Measurements from ENCODE around the gene HPD.
"Not testable (repeated sequence)": the region's sequence is repeated elsewhere in the genome, so short reads cannot be mapped to it uniquely, and the experiment has no call there.

Gene HPD

GRCh38 chr12:121872546-121873215 is 14.0 kb upstream of the HPD start:
- Histone ChIP-seq H4K20me1 (ENCODE audit: insufficient read depth, low read length) (no peaks in the 10 kb centered on the region), H3K9me3 (replicated peaks; ENCODE audit: insufficient read depth, low read length) (no peaks in the 10 kb centered on the region), H3K79me2 (ENCODE audit: low read length) (no peaks in the 10 kb centered on the region), H3K9ac (ENCODE audit: low read length) (no peak overlapping the region), H3K4me3 (ENCODE audit: low read length) (no peak overlapping the region), H3K9me2 (replicated peaks; ENCODE audit: insufficient read depth, low read length) (no peaks in the 10 kb centered on the region), H3F3A (ENCODE audit: insufficient read depth, low read length) (no peaks in the 10 kb centered on the region), H3K36me3 (replicated peaks; ENCODE audit: insufficient read depth, low read length) (no peaks in the 10 kb centered on the region), H3K4me2 (ENCODE audit: low read depth, low read length) (no peak overlapping the region), H3K27me3 (replicated peaks; ENCODE audit: insufficient read depth, low read length) (no peaks in the 10 kb centered on the region), H3K4me1 (ENCODE audit: low read length) (no peaks in the 10 kb centered on the region), H2AFZ (ENCODE audit: low read length) (no peak overlapping the region), H3K27ac (ENCODE audit: low read length) (no peak overlapping the region)
- TF ChIP-seq EZH2phosphoT487 (IDR thresholded peaks at IDR 0.05; ENCODE audit: low read length), result no peak
- TF ChIP-seq EZH2 (optimal IDR thresholded peaks at IDR 0.05; ENCODE audit: low read depth, low read length), result no peak
- TF ChIP-seq CTCF (IDR thresholded peaks at IDR 0.05; ENCODE audit: low read length), result no peak
- no peak for DNase-seq

- DNase-seq, result no peak
- H3K9ac ChIP-seq (ENCODE audit: low read length), result no peak overlapping the region
- TF ChIP-seq CTCF (IDR thresholded peaks at IDR 0.05; ENCODE audit: low read length) (no peak), EZH2phosphoT487 (IDR thresholded peaks at IDR 0.05; ENCODE audit: low read length) (no peak), EZH2 (optimal IDR thresholded peaks at IDR 0.05; ENCODE audit: low read depth, low read length) (no peak)
These were observed 12.8 kb upstream of the HPD start for GRCh38 chr12:121871467-121871866.

GRCh38 chr12:121869229-121869628 is 10.6 kb upstream of the HPD start:
- not testable (repeated sequence) for H3K4me1 ChIP-seq (ENCODE audit: low read length); H2AFZ ChIP-seq (ENCODE audit: low read length); H3K4me2 ChIP-seq (ENCODE audit: low read depth, low read length); H3K79me2 ChIP-seq (ENCODE audit: low read length); H3K27me3 ChIP-seq (replicated peaks; ENCODE audit: insufficient read depth, low read length); H3K9ac ChIP-seq (ENCODE audit: low read length); H3K9me2 ChIP-seq (replicated peaks; ENCODE audit: insufficient read depth, low read length); H3K27ac ChIP-seq (ENCODE audit: low read length); DNase-seq; H3K4me3 ChIP-seq (ENCODE audit: low read length); H3K36me3 ChIP-seq (replicated peaks; ENCODE audit: insufficient read depth, low read length); H3K9me3 ChIP-seq (replicated peaks; ENCODE audit: insufficient read depth, low read length); H4K20me1 ChIP-seq (ENCODE audit: insufficient read depth, low read length); H3F3A ChIP-seq (ENCODE audit: insufficient read depth, low read length)

More at GRCh38 chr12:121871467-121871866, 12.8 kb upstream of the HPD start:
- Histone ChIP-seq H3K9me3 (replicated peaks; ENCODE audit: insufficient read depth, low read length) (no peaks in the 10 kb centered on the region), H3K4me1 (ENCODE audit: low read length) (no peaks in the 10 kb centered on the region), H3K27ac (ENCODE audit: low read length) (no peak overlapping the region), H3K4me2 (ENCODE audit: low read depth, low read length) (no peak overlapping the region), H3K4me3 (ENCODE audit: low read length) (no peak overlapping the region), H2AFZ (ENCODE audit: low read length) (no peak overlapping the region), H3K9me2 (replicated peaks; ENCODE audit: insufficient read depth, low read length) (no peaks in the 10 kb centered on the region), H3K36me3 (replicated peaks; ENCODE audit: insufficient read depth, low read length) (no peaks in the 10 kb centered on the region), H3K27me3 (replicated peaks; ENCODE audit: insufficient read depth, low read length) (no peaks in the 10 kb centered on the region), H4K20me1 (ENCODE audit: insufficient read depth, low read length) (no peaks in the 10 kb centered on the region), H3K79me2 (ENCODE audit: low read length) (no peaks in the 10 kb centered on the region), H3F3A (ENCODE audit: insufficient read depth, low read length) (no peaks in the 10 kb centered on the region)

- no peaks in the 10 kb centered on the region for H3K4me1 ChIP-seq (ENCODE audit: low read length)
- H4K20me1 ChIP-seq (ENCODE audit: insufficient read depth, low read length), result no peaks in the 10 kb centered on the region
- no peak overlapping the region for H3K4me2 ChIP-seq (ENCODE audit: low read depth, low read length)
- H3K9me3 ChIP-seq (replicated peaks; ENCODE audit: insufficient read depth, low read length), result no peaks in the 10 kb centered on the region
- H3K79me2 ChIP-seq (ENCODE audit: low read length), result no peaks in the 10 kb centered on the region
- no peak overlapping the region for H3K4me3 ChIP-seq (ENCODE audit: low read length)
- H3K36me3 ChIP-seq (replicated peaks; ENCODE audit: insufficient read depth, low read length), result no peaks in the 10 kb centered on the region
- H3K27ac ChIP-seq (ENCODE audit: low read length), result no peak overlapping the region
- TF ChIP-seq CTCF (IDR thresholded peaks at IDR 0.05; ENCODE audit: low read length) (no peak), EZH2phosphoT487 (IDR thresholded peaks at IDR 0.05; ENCODE audit: low read length) (no peak), EZH2 (optimal IDR thresholded peaks at IDR 0.05; ENCODE audit: low read depth, low read length) (no peak)
- H3F3A ChIP-seq (ENCODE audit: insufficient read depth, low read length), result no peaks in the 10 kb centered on the region
- no peaks in the 10 kb centered on the region for H3K9me2 ChIP-seq (replicated peaks; ENCODE audit: insufficient read depth, low read length)
- no peaks in the 10 kb centered on the region for H3K27me3 ChIP-seq (replicated peaks; ENCODE audit: insufficient read depth, low read length)
- no peak overlapping the region for H3K9ac ChIP-seq (ENCODE audit: low read length)
- no peak for DNase-seq
- no peak overlapping the region for H2AFZ ChIP-seq (ENCODE audit: low read length)
These were observed 7.7 kb upstream of the HPD start for GRCh38 chr12:121866331-121866730.
